GM21576 (cell line): ENCODE results near the gene SUGP2.

Experiments used
- ATAC-seq: cut with Tn5 transposase; IDR thresholded peaks from one replicate; pipeline ENCODE4 v1.9.1; 2021; ENCODE audit warnings: mild to moderate bottlenecking, moderate library complexity; ENCODE audit not compliant: unreplicated experiment

Gene SUGP2

DNA sequence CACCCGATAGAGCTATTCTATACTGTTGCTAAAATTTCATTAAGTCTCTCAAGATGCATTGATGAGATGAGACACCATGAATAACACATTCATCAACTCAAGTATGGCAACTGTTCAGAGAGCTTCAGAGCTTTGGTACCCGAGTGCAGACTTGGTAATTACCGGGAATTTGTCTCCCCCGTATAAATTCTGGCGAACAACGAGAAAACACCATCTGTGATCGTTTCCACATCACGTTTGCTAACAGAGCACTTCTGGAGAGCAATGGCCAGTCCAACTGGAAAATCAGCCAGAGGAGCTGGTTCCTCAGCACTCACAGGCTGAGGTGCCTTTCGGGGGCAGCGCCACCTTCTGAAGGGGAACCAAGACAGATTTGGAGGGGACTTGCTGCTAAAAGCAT, 40.2 kb downstream of the SUGP2 start:
- no peak for ATAC-seq

DNA sequence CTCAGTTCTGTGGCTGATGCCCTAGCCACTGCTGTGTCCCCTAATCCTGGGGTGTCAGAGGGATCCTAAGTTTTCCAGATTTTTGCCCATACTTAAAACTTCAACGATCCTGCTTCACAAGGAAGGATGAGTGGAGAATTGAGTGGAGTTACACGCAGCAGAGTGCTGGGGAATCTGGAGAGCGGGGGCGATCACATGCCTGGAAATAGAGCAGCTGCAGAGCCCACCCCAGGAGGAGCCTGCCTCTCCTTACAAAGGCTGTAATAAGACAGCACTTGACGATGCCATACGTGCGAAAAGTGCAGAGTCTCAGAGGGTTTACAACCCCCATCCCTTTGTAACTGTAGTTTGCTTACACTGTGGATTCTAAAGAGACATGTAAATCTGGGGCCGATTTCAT, 40.6 kb downstream of the SUGP2 start:
- no peak for ATAC-seq

- ATAC-seq: no peak
These were observed 41.8 kb downstream of the SUGP2 start for GRCh38 chr19:18991468-18991867.

DNA sequence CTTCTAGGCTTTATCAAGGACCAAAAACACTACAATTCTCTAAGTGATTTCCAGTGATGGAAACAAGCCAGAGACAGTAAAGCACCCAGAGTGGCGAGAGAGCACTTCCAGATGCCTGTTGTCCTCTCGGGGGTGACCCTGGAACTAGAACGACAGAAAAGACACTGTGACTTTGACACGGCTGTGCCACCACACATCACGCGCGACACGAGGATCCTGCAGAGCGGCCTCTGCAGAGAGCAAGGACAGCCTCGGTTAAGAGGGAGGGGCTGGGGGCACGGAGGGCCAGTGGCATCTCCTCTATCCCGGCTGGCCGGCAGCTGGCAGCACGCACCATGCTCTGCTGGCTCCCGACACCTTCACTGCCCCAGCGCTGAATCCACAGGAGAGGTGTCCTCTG, 42.3 kb downstream of the SUGP2 start:
- no peak for ATAC-seq

DNA sequence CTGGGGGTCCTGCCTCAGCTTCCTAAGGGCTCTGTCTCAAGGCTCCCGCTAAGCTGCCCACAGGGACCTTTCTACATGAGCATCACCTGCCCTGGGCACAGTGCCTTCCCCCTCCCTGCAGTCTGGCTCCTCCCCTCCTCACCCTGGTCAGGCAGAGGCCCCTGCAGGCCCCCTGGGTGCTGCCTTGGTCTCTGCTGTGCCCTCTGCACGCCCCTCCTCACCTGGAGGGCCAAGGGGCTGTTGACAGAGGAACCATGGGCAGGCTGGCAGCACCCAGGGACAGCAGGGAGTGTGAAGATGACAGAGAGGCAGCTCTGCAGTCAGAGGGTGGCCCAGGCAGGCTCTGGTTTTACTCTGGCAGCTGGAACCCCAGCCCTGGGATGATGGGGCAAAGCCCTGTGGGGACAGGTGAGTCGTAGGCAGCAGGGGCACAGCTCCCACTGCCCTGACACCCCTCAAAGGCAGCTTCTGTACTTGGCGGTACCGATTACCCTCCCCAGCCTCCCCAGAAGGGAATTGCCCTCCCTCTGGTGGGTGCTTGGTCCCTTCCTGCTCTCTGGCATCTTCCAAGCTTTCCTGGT, 43.1 kb downstream of the SUGP2 start:
- ATAC-seq: no peak

DNA sequence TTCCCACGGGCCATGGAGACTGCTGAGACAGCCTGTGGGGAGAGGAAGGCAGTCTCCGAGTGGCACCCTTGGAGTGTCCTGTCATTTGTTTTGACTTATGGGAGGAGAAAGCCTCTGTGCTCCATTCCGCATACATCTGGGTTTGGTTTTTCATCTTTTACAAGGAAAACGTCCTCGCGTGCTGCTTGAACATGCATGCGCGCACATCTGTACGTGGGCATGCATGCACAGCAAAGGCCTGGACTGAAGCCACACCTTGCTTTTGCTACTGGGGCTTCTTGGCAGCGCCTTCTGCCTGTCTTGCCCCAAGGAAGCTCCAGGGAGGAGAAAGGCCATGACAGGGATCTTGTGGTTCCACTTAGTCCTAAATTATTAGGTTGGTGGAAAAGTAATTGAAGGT, 44.0 kb downstream of the SUGP2 start:
- no peak for ATAC-seq

- ATAC-seq: no peak
These were observed 45.9 kb downstream of the SUGP2 start for GRCh38 chr19:18987456-18987855.

GRCh38 chr19:18985257-18985656, 48.1 kb downstream of the SUGP2 start:
- no peak for ATAC-seq

DNA sequence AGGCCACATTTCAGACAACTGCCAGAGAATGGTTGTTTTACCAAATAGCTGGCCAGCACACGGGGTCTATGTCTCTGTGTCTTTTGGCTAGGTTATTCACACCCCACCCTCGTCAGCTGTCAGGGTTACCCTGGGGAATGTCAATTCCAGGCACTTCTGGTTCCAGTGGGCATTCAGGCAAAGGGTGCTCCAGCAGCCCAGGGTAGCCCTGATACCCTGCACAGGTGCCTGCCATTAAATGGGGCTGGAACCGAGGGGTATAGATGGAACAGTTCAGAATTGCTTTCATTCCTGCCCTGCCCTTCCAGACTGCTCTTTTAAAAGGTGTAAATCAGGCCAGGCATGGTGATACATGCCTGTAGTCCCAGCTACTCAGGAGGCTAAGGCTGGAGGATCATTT, 49.1 kb downstream of the SUGP2 start:
- ATAC-seq: no peak

DNA sequence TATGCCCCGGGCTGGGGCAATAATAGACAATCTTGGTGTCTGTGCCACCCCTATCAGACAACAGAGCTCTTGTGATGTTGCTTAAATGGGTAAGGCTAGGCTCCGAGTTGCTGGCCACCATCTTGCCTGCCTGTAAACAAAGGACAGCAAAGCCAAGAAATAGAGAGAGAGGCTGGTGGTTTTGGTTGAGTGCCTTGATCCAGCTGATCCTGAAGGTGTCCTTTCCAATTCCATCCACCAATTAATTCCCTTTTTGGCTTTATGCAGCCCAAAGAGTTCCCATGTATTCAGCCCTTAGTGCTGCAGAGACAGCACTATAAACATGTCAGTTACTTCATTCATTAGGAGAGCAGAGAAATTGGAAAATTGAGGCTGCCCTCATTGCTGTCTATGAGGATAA, 50.6 kb downstream of the SUGP2 start:
- no peak for ATAC-seq

DNA sequence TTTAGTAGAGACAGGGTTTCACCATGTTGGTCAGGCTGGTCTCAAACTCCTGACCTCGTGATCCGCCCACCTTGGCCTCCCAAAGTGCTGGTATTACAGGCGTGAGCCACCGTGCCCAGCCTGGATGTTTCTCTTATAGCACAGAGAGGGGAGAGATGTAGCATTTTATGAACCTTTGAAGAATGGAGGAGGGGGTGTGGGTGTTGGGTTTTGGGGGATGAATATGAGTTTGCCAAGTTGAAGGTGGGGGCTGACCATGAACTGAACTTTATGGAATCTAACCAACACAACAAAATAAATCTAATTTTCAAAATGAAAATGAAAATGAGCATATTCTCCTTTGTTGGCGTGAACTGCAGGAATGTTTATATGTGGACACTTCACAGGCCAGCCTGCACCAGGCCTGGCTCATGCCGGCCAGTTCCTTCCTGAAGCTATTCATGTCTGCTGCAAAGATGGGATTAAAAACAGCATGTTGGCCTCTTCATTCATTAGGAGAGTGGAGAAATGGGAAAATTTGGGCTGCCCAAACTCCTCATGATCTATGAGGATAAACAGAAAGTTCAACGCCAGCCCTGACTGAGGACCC, 52.8 kb downstream of the SUGP2 start:
- ATAC-seq: no peak

GRCh38 chr19:18978616-18979015, 54.7 kb downstream of the SUGP2 start:
- ATAC-seq: no peak

GRCh38 chr19:18975869-18976268, 57.4 kb downstream of the SUGP2 start:
- ATAC-seq: no peak

DNA sequence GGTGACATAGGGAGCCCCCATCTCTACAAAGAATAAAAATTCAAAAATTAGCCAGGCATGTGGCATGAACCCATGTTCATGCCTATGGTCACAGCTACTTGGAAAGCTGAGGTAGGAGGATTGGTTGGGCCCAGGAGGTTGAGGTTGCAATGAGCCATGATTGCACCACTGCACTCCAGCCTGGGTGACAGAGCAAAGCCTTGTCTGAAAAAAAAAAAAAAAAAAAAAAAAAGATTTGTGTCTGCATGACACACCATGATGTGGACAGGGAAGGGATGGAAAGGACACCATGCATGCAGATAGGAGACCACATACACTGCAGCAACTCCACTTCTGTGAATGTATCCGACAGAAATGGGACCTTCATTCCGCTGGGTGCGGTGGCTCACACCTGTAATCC, 58.3 kb downstream of the SUGP2 start:
- no peak for ATAC-seq

DNA sequence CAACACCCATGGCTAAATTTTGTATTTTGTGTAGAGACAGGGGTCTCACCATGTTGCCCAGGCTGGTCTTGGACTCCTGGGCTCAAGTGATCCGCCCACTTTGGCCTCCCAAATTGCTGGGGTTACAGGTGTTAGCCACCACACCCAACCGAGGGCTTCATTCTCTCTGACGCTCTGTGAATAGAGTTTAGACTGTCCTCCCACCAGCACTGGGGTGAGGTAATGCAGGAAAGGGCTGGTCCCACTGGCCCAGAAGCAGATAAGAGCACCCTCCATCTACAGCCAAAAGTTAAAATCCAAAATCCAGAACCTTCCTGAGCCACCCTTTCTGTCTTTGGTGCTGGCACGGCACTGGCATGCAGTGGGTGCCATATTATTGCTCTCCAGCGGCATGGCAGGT, 60.5 kb downstream of the SUGP2 start:
- ATAC-seq: no peak

- ATAC-seq: no peak
These were observed 61.0 kb downstream of the SUGP2 start for GRCh38 chr19:18972301-18972811.

DNA sequence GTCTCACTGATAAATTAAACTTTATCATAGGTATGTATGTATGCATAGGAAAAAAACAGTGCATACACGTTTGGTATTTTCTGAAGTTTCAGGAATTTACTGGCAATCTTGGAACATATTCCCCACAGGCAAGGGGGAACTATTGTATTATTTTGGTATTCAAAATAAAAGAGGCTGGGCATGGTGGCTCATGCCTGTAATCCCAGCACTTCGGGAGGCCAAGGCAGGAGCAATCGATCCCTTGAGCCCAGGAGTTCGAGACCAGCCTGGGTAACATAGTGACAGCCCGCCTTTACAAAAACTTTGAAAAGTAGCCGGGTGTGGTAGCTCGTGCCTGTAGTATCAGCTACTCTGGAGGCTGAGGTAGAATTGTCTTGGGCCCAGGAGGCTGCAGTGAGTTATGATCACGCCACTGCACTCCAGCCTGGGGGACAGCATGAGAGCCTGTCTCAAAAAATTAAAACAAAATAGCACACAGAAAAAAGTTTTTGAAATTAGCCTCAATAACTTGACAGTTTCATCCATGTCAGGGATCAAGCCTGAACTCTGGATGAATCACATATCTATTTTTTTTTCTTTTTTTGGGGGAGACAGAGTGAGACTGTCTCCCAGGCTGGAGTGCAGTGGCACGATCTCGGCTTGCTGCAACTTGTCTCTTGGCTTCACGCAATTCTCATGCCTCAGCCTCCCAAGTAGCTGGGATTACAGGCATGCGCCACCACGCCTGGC, 63.2 kb downstream of the SUGP2 start:
- no peak for ATAC-seq

DNA sequence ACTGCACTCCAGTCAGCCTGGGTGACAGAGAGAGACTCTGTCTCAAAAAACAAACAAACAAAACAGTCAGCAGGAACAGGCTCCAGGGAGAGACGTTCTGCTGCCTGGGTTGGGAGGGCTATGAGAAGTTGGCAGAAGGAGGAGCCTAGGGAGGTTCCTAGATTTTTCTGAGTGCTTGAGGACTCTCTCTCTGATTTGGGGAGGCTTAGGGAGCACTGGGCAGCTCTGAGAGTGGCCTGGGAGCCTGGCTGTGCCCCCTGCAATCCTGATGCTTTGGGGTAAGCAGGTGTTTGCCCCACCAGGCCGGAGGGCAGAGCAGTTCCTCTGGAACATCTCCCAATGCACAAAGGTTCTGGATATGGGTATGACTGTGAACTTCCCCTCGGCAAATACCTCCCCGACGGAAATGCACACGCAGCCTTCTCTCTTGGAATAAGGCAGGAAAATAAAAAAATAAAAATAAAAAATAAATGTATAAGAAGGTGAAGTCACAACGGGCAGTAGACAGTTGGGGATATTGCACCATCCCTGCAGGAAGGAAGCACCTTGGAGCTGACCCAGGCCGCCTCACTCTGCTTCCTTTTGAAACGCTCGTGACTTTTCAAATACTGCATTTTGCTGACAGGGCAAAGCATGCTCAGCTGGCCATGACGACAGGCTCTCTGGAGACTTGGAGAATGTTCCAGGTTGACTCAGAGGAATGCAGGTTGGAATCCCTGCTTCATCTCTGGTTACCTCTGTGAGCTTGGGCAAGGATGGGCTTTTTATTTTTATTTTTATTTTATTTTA, 65.8 kb downstream of the SUGP2 start:
- ATAC-seq: no peak

- ATAC-seq: no peak
These were observed 67.0 kb downstream of the SUGP2 start for GRCh38 chr19:18966307-18966706.

DNA sequence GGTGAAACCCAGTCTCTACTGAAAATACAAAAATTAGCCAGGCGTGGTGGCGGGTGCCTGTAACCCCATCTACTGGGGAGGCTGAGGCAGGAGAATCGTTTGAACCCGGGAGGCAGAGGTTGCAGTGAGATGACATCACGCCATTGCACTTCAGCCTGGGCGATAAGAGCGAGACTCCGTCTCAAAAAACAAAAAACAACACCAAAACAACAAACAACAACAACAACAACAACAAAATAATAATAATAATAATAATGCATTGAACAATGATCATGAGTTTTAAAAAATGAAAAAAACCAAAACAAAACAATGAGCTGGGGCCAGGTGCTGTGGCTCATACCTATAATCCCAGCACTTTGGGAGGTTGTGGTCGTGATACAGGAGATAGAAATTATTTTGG, 69.2 kb downstream of the SUGP2 start:
- no peak for ATAC-seq

DNA sequence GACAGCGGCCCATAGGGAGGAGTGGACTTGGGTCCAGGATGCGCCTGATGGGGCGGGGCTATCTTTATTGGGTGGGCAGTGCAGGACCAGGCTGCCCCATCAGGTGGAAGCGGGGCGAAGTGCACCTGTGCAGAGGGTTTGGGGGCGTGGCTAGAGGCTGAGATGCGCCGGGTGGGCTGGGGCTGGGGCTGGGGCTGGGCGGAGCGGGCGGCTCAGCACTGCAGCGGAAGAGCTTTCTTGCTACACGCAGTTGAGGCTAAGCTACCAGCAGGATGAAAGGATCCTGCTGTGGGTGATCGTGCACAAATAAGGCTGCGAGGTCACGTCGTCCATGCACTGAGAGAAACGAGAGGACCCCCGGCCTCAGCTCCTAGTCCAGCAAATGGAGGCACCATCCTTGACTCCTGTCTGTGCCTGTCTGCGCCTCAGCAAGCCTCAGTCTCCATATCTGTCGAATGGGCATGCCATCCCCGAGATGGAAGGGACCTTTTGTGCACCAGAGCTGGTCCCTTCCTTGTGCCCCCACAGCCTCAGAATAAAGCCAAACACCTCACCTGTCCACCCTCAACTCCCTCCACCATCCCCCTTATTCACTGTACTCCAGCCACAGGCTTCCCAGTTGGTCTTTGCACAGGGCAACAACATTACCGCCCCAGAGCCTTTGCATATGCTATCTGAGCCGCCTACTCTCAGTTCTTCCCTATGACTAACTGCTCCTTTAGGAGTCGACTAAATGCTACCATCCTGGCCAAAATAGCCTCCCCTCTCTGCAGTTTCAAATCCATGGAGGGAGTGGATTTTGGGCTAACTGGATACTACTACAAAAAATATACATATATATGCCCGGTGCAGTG, 71.3 kb downstream of the SUGP2 start:
- no peak for ATAC-seq
